HCT116 (cell line): Measurements from ENCODE around the gene MLXIPL.
"Not testable (repeated sequence)": the region's sequence is repeated elsewhere in the genome, so short reads cannot be mapped to it uniquely, and the experiment has no call there.

Experiments used
- POLR2AphosphoS5 ChIP-seq: IDR thresholded peaks from 2 replicates; pipeline ENCODE4 v1.6.1; 2011; ENCODE audit warnings: mild to moderate bottlenecking, low read depth, low read length, moderate library complexity
- TF ChIP-seq, protein P1 (sequence below), 3 experiments: fragments of 200-600 bp in 1 of 3; sonication (generic) in 1 of 3; IDR thresholded peaks in 2 of 3; conservative IDR thresholded peaks in 1 of 3; 2 replicates each; pipeline ENCODE4 v1.5.1; 2012 to 2017; ENCODE audit warnings: low read depth in 2 of 3, low read length in 2 of 3, antibody characterized with exemption in 1 of 3, borderline replicate concordance in 1 of 3, control low read depth in 1 of 3, mild to moderate bottlenecking in 1 of 3, mixed read lengths in 1 of 3, mixed run types in 1 of 3, moderate library complexity in 1 of 3; ENCODE audit not compliant: insufficient read depth in 1 of 3

- TF ChIP-seq, protein P1, sequence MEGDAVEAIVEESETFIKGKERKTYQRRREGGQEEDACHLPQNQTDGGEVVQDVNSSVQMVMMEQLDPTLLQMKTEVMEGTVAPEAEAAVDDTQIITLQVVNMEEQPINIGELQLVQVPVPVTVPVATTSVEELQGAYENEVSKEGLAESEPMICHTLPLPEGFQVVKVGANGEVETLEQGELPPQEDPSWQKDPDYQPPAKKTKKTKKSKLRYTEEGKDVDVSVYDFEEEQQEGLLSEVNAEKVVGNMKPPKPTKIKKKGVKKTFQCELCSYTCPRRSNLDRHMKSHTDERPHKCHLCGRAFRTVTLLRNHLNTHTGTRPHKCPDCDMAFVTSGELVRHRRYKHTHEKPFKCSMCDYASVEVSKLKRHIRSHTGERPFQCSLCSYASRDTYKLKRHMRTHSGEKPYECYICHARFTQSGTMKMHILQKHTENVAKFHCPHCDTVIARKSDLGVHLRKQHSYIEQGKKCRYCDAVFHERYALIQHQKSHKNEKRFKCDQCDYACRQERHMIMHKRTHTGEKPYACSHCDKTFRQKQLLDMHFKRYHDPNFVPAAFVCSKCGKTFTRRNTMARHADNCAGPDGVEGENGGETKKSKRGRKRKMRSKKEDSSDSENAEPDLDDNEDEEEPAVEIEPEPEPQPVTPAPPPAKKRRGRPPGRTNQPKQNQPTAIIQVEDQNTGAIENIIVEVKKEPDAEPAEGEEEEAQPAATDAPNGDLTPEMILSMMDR (IDR thresholded peaks at IDR 0.05 in 2 of 3, conservative IDR thresholded peaks at IDR 0.05 in 1 of 3; ENCODE audit: borderline replicate concordance in 1 of 3, insufficient read depth in 1 of 3, low read depth in 2 of 3, low read length in 2 of 3), result not testable (repeated sequence)
- not testable (repeated sequence) for TF ChIP-seq POLR2AphosphoS5
Observed at GRCh38 chr7:73550093-73550492, 74.2 kb downstream of the MLXIPL start.
